HG02885 (cell line): ENCODE measurements around the gene DGKB.
A peak's percentile ranks its signal among the peaks of the same experiment; 100 is the strongest.
"Not testable (repeated sequence)": the region's sequence is repeated elsewhere in the genome, so short reads cannot be mapped to it uniquely, and the experiment has no call there.

Experiments used
- ATAC-seq: cut with Tn5 transposase; IDR thresholded peaks from one replicate; pipeline ENCODE4 v1.9.1; 2021; ENCODE audit warnings: mild to moderate bottlenecking; ENCODE audit not compliant: unreplicated experiment, poor library complexity

Gene DGKB

DNA sequence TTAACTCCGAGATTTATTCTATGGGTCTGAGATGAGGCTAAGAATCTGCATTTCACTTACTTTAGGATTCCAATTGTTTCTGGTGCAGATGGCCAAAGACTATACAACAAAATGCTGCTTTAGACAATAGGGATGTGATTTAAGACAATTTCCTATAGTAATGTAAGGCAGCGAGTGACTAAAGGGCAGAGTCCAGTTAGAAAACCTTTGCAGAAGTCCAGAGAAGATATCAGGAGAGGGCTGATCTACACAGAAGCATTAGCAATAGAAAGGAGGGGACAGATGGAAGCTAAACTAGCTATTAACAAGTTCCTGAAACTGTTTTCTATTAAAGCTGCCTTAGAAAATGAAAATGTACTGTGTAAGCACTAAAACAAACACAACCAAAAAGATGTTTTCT, 398.9 kb downstream of the DGKB start:
- no peak for ATAC-seq

DNA sequence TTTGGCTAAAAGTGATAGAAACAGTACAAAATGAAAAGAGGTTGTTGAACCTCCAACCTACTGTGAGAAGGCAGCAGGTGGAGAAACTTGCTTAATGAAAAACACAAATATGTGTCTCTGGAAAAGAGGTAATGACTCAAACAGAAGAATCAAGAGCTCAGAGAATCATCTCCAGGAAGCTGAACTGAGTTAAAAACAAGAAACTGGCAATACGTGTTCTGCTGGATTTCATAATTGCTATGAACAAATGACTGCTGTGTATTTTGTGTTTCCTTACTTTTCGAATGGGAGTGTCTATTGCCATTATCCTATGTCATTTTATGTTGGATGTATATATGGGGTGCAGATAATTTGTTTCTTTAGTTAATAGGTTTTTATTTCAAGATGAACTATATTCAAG, 401.1 kb downstream of the DGKB start:
- ATAC-seq = no peak

DNA sequence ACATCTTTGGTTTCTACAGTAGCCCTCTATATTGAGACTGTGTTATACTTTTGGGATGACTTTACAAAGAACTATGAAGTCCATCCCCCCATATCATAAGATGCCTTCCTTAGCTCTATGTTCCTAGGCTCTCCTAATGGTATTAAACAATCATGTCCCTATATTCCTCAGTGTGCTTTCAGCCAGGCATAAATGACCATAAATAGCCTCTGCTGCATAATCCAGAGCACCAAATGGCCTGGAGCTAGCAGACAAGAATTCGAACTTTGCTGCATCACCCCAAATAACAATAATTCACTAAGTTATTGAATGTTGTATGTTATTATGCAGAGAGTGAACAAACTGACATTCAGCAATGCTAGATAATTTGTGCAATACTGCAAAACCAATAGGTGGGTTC, 405.2 kb downstream of the DGKB start:
- ATAC-seq = no peak

DNA sequence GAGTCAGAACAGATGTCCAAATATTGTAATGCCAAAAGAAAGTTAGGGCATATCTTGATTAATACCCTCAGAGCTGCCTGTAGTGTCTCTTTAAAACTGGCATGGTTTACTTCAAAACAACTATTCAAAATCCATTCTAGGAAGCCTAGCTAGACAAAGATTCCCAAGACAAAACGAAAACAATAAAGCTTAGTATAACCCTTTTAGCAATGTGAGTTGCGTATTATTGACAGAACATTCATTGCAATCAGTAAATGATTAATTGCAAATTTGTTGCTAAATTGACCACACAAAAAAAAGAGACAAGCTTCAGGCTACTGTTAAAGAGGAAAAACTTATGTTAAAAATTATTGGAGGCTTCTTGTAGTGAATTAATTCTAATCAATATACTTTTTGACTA, 406.9 kb downstream of the DGKB start:
- no peak for ATAC-seq

DNA sequence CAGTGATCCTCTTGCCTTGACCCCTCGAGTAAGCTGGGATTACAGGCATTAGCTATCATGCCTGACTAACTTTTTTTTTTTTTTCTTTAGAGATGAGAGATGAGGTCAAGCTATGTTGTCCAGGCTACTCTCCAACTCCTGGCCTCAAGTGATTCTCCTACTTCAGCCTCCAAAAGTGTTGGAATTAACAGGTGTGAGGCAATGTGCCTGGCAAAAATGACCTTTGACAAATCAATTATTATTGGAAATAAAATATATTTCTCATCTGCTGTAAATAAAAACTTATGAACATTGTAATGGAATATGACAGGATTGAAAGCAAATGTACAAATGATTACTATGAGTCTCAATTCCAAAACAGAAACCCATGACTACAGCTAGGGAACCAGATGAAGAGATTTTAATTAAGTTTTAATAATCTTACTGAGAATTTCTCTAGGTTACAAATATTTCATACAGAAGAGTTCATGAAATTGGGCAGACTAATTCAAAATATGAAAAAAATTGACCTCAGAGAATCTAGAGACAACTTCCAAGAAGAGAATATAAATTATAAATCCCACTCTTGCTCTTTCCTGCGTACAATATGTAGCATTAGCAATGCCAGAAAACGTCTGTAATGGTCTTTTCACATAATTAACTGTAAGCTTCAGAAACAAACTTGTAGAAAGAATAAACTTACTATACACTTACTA, 414.7 kb downstream of the DGKB start:
- no peak for ATAC-seq

DNA sequence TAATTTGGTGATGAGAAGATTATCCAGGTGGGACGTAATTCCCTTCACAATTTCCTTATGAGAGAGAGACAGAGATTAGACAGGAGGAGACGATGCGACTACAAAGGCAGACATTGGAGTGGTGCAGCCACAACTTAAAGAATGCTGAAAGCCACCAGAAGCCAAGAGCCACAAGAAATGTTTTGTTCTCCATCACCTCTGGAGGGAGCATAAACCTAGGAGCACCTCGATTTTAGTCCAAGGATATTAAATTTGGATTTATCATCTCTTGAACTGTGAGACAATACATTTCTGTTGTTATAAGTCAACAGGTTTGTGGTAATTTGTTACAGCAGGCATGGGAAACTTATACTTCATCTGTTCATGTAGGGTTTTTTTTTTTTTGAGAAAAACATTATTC, 418.9 kb downstream of the DGKB start:
- no peak for ATAC-seq

DNA sequence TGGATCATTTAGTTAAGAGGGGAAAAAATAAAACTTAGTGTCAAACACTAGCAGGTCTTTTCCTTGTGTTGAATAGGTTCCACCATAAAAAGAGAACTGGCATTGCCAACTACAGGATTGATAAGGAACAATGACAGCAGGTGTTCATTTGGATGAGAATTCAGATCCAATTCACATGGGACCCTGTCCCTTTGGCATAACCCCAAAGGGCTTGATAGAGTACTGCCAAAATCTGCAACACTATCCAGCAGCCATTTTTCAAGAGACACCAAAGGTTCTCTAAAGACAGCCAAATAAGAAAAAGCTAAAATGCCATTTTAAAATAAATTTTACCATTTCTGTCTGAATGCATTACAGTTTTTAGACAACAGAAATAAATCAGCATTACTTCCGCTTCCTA, 422.3 kb downstream of the DGKB start:
- ATAC-seq = no peak

DNA sequence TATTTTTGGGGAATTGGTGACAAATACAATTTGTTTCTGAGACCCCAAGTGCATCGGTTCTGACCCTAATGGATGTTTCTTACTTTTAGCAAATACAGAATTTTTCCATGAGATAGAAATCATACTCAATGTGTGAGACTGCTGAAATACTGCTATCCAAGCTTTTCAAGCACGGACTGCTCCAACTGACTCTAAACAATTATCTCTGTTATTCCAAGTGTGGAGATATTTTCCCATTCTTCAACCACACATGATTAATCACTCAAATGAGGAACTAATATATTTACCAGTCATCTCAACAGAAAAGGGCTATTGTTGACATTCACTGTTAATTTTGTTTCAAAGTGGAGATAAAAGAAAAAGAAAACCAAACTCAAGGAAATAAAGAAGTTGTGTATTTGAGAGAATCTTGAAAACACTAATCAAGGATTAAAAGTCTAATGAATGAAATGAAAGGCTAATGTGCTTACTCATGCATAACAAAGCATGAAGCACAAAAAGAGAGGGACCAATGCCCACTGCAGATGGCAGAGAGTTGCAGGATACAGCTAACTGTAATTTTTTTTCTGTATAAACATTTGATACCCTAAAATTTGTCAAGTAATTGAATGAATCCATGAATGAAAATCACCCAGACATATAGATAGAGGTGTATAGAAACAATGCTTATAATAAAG, 423.6 kb downstream of the DGKB start:
- ATAC-seq = no peak

DNA sequence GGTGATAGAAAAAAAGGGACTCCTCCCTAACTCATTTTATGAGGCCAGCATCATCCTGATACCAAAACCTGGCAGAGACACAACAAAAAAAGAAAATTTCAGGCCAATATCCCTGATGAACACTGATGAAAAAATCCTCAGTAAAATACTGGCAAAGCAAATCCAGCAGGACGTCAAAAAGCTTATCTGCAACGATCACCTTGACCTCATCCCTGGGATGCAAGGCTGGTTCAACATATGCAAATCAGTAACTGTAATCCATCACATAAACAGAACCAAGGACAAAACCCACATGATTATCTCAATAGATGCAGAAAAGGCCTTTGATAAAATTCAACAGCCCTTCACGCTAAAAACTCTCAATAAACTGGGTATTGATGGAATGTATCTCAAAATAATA, 440.8 kb downstream of the DGKB start:
- ATAC-seq = not testable (repeated sequence)

DNA sequence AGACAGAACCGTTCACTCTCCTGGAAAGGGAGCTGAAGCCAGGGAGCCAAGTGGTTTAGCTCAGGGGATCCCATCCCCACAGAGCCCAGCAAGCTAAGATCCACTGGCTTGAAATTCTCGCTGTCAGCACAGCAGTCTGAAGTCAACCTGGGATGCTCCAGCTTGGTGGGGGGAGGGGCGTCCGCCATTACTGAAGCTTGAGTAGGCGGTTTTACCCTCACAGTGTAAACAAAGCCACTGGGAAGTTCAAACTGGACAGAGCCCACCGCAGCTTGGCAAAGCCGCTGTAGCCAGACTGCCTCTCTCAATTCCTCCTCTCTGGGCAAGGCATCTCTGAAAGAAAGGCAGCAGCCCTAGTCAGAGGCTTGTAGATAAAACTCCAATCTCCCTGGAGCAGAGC, 443.7 kb downstream of the DGKB start:
- ATAC-seq = not testable (repeated sequence)

DNA sequence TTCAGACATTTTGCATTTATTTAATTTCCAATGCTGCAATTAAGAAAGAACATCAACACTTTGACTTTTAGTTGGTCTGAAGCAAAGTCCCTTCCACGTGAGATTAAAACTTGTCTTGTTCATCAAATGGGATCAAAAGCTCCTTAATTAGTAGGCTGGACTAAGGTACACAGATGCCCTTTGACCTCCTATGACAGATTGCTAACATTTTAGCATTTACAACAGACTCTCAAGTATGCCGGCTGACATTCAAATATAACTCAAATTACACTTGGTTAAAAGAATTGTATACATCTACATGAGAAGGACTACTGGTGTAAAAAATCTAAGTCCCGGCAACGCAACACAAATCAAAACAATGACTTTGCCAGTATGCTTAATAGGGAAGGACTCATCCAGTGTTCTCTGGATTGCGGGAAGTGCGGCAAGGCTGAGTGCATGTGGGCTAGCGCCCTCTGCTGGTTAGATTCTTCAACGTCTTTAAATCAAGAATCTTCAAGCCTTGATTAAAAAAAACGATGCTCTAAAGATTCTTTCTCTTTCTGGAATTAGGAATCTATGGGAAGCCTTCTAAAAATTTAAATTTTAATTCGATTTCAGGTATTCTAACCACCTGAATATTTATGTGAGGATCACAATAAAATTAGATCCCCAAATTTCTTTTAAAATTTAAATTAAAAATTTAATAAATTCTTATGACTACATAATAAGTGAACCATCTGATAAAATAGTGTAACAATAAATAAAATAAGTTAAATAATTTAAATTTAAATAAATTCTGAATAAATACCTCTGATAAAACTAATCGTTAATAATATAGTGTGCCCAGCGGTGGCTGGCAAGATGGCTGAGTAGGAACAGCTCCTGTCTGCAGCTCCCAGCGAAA, 444.7 kb downstream of the DGKB start:
- ATAC-seq = peak; percentile 88

DNA sequence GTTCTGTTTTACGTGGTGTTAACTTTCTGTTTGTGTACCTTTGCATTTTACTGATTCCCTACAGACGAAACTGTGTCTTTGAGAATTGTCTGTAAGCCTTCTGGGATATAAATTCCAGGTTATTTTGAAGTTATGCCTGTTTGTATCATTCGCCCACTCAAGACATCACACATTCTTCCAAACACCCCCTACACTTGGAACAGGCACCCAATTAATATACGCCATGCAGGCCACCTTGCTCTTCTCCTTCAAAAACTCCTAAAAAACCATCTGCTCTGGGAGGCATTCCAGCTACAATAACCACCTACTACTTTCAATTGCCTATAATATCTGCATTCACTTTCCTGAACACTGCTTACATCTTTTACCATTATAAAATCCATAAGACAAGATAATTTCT, 453.3 kb downstream of the DGKB start:
- ATAC-seq = no peak

DNA sequence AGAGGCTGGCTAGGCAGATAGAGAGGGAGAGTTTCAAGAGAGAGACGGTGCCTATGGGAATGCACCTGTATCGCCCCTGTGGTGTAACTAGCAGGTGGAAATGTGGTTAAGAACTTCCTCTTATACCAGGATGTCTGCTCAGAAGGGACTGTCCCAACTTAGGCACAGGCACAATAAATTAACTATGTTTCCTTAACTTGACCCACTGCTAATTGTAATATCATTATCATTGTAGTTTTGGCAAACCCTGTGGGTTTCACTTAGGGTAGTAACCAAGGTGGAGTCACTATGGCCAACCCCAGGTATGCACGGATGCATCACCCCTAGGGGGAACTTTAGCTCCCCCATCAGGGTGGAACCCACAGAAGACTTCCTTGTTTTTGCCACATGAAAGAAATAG, 455.7 kb downstream of the DGKB start:
- no peak for ATAC-seq

DNA sequence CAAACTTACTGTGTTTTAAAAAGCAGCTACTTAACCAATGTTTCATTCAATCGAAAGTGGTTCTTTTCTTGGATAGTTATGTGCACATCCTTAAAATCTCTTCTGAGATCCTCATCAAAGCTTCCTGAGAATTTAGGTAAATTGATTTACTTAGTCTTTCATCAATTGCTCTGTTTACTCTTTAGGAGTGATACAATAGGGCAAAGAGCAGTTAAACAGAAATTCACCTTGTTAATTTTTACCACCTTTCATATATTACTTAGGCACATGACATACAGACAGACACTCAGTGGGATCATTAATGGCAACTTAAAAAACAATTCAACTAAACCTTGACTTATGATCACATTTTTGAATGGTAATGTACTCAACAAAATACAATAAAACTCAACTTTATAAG, 456.3 kb downstream of the DGKB start:
- no peak for ATAC-seq

DNA sequence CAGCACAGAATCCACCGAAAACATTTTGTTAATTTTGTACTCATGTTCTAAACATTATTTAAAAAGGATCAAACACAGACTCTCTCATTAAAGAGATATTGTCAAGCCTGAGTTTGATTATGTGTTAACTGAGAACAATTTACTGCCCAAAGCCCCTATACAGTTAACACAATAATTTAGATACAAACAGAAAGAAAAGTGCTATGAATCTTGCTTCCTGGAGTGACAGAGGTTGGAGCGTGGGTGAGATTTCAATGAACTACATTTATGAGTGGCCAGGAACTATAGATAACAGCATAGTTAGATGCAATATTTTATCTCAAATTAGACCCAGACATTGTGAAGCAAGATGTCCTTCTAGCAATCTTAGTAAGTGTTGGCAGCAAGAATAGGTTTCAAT, 464.2 kb downstream of the DGKB start:
- ATAC-seq = no peak

DNA sequence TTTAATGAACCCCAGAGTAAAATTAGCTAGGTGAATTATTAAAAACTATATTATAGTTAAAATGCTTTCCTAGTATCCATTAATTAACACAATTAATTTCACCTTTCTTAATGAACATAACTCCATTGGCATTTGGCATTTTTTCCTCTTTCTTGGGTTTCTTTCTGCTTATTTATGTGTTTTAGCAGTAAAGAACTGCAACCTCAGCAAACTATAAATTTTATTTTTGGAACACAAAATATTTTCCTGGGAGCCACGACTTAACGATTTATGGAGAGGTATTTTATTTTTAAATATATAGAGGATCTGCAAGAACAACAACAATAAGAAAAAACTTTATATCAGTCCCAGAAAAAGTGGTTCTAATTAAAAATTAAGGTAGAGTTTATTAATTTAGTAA, 465.7 kb downstream of the DGKB start:
- no peak for ATAC-seq

DNA sequence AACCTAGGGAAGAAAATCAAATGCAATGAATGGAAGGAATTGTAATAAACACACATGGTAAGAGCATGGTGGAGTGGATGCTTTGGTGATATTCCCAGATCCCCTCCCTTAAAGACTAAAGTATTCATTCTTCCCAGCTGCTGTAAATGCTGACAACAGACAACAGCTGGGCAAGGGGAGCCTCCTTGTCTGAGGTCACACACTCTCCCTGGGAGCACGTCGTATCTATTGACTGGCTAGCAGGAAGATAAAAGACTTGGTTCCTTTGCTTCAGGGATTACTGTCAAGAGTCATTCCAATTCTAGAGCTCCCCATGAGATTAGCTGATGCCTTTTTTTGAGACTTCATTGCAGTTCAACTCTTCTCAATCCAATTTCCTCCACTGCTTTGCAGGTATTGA, 469.6 kb downstream of the DGKB start:
- no peak for ATAC-seq

DNA sequence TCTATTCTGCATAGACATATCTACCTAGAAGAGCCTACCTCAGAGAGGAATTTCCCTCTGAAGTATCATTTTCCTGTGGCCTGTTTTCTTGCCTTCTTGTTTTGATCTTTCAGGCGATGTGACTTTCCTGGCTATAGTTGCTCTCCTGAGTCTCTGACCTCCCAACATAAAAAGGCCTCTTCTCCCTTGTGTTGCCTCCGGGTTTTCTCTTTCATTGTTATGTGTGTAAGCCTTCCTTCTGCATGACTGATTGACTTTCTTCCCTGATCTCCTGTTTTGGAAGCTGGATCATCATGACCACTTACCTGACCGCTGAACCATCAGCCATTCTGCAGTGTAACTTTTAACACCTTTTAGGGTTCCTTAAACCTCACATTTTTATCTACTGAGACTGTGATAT, 471.6 kb downstream of the DGKB start:
- no peak for ATAC-seq

DNA sequence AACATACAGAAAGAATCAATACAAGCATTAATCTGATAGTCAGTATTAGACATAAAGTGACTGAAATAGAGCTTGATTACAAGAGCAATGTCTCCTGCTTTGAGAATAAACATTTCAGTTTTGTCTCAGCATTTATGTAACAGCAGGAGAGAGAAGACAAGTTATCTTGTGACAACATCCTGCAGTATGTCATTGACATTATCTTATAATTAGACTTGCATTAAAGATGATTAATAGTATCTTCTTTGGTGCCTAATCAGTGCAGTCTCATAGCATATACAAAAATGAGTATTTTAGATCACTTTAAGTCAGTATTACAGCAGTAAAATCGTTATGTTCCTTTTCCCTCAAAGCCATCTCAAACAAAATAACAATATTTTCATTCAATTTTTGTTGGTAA, 477.0 kb downstream of the DGKB start:
- no peak for ATAC-seq

DNA sequence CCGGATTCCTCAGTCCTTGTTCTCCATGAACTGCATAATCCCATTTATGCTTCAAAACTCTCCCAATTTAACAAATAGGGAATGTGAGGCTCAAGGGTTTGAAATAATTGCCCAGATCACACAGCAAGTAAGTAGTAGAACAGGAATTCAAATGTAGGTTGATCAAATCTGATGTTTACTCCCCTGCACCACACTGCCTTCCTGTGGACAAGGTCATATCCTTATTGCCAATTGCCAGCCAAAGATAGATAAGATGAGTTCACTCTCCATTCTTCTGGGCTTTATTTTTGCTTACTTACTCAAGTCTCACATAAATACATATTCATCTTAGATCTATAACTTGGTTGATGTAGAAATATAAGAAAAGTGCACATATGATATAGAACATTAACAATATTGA, 477.9 kb downstream of the DGKB start:
- no peak for ATAC-seq

DNA sequence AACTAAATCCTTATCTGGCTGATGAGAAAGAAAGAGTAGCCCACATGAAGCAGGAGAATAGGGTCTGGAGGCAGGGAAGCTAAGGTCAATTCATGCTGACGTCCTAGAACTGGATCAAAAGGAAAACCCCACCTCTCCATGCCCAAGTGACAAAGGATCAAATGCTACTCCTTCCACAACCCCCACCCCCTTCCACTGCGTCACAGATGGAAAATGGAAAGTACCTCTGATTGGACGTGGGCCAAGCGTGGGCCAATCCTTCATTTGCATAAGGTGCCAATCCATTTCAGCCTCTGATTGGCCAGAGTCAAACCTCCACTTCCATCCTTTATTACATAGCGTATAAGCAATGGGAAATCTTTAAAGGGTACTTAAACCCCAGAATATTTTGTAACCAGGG, 481.8 kb downstream of the DGKB start:
- ATAC-seq = no peak
